Neural crest cell (in vitro differentiated cells): ENCODE results near the gene PLCB1. TPM values are rescaled to one million over a fixed set of nuclear protein-coding genes. Genes with fewer than 3 reads are reported as not detected.

Experiments used
- DNase-seq: peaks from one replicate; pipeline ENCODE4 v3.0.0; 2021; ENCODE audit warnings: low read depth, mixed read lengths, low spot score
- H3K27ac Mint-ChIP-seq: one replicate; pipeline ENCODE4 v1.8.0; 2021; ENCODE audit warnings: mild to moderate bottlenecking, mixed read lengths; ENCODE audit not compliant: unreplicated experiment
- H3K27me3 Mint-ChIP-seq: 2 replicates; pipeline ENCODE4 v1.8.0; 2021; ENCODE audit warnings: low read depth, mild to moderate bottlenecking, mixed read lengths
- H3K36me3 Mint-ChIP-seq: 2 replicates; pipeline ENCODE4 v1.8.0; 2021; ENCODE audit warnings: low read depth, mild to moderate bottlenecking, mixed read lengths
- H3K4me1 Mint-ChIP-seq: 2 replicates; pipeline ENCODE4 v1.8.0; 2021; ENCODE audit warnings: mixed read lengths
- H3K4me3 Mint-ChIP-seq: one replicate; pipeline ENCODE4 v1.8.0; 2021; ENCODE audit warnings: mild to moderate bottlenecking, mixed read lengths
- H3K9me3 Mint-ChIP-seq: 2 replicates; pipeline ENCODE4 v1.8.0; 2021; ENCODE audit warnings: mixed read lengths
- CTCF ChIP-seq: fragments of 200-600 bp; sonication (generic); conservative IDR thresholded peaks from 2 replicates; pipeline ENCODE4 v1.5.0; 2021; ENCODE audit warnings: antibody characterized with exemption, mild to moderate bottlenecking
- total RNA-seq: library from RNA; stranded (reverse); gene quantifications from 2 replicates; pipeline ENCODE4 v1.2.1, GENCODE V29; 2021

PLCB1 gene
- total RNA-seq, 1 donor from 2014 or later: 13.7 TPM

DNA sequence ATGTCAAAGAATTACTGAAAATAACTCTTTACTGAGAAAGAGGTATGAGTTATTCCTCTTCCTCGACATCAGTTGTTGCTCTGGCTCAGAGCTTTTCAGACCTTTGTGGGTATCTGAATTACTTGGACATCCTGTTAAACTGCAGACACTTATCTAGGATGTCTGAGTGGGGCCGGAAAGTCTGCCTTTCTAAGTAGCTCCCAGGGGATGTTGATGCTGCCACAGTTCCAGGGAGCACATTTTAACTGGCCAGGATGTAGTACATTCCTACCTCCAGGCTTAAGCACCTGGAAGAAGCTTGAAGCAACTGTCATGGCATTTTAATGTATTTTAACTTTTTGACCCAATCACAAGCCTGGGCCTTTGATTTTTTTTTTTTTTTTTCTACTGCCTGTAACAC, 671.0 kb downstream of the PLCB1 start:
- peaks cover 4% of the 10 kb centered on the region for H3K36me3 Mint-ChIP-seq
- H3K4me3 Mint-ChIP-seq: no peak overlapping the region
- DNase-seq: no peak
- H3K27me3 Mint-ChIP-seq: no peaks in the 10 kb centered on the region
- no peak overlapping the region for H3K27ac Mint-ChIP-seq
- no peak for TF ChIP-seq CTCF
- peaks cover 6% of the 10 kb centered on the region for H3K4me1 Mint-ChIP-seq
- no peaks in the 10 kb centered on the region for H3K9me3 Mint-ChIP-seq

DNA sequence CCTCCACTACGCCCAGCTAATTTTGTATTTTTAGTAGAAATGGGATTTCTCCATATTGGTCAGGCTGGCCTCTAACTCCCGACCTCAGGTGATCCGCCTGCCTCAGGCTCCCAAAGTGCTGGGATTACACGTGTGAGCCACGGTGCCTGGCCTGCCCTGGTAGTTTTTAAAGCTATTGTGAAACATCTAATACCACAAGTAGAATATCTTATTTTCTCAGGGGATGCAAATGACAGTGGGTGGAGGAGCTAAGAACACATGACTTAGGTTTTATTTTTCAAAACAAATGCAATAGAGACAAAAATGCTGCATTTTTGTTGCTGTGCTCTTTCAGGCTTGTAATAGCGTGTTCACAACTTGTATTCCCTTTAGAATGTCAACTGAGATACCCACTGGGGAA, 671.9 kb downstream of the PLCB1 start:
- peaks cover 4% of the 10 kb centered on the region for H3K36me3 Mint-ChIP-seq
- H3K27ac Mint-ChIP-seq: no peak overlapping the region
- H3K9me3 Mint-ChIP-seq: no peaks in the 10 kb centered on the region
- H3K4me1 Mint-ChIP-seq: peaks cover 6% of the 10 kb centered on the region
- no peak for TF ChIP-seq CTCF
- DNase-seq: no peak
- no peak overlapping the region for H3K4me3 Mint-ChIP-seq
- no peaks in the 10 kb centered on the region for H3K27me3 Mint-ChIP-seq

DNA sequence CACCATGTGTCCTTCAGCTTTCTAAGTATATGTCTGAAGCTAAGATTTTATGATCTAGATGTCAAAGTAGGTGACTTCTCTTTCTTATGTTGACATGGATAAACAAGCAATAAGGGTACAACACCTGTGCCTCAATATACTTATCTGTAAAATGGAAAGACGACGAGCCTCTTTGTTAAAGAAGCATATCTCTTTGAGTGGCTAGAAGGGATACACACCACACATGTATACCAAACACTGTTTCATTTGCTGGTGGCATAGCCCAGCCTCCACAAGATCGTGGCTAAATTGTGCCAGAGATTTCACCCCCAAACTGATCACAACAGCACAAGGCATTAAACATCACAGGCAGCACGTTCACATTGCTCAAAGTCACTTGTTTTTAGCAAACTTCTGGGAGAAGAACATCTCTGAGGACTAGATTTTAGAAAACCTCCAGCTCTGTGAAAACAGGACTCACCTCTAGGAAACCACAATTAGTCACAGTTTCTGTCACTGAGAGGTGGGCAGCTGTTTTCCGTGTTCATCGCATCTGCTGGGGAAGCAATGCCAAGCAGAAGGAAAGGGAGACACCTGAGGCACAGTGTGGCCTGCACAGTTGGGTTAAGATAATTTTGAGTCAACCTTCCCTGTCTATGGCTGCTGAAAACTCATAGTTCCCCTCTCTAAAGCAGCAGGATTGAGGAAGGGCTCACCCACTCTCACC, 673.8 kb downstream of the PLCB1 start:
- DNase-seq: no peak
- Mint-ChIP-seq H3K4me1 (peaks cover 6% of the 10 kb centered on the region), H3K27me3 (no peaks in the 10 kb centered on the region), H3K36me3 (peaks cover 4% of the 10 kb centered on the region), H3K27ac (no peak overlapping the region), H3K9me3 (no peaks in the 10 kb centered on the region), H3K4me3 (no peak overlapping the region)
- no peak for TF ChIP-seq CTCF

DNA sequence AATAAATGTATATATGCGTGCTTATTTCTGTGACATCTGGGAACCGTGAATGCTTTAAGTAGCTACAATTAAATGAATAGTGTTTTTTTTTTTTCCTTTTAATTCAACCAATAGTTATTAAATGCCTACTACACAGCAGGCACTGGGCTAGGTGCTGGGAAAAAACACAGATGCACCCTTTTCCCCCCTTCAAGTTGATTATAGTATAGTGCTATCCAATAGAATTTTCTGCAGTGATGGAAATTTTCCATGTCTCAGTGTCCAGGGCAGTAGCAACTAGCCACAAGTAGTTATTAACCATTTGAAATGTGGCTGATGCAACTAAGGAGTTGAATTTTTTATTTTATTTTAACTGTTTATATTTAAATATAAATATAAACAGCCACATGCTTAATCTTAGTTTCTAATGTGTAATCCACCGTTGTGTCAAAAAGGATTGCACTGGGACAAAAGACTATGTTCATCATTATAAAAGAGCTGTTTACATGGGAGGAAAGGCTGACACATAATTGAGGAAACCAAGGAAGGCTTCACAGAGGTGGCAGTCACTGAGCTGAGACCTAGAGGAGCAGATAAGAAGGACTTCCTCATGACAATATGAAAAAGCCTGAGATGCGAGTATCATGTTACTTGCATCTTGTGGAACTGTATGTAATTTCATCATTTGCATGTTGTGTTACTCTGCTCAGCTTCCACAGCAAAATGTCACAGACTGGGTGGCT, 675.6 kb downstream of the PLCB1 start:
- H3K27me3 Mint-ChIP-seq: no peaks in the 10 kb centered on the region
- H3K4me3 Mint-ChIP-seq: no peak overlapping the region
- TF ChIP-seq CTCF: no peak
- H3K36me3 Mint-ChIP-seq: no peaks in the 10 kb centered on the region
- no peak for DNase-seq
- H3K9me3 Mint-ChIP-seq: no peaks in the 10 kb centered on the region
- H3K27ac Mint-ChIP-seq: no peak overlapping the region
- peaks cover 6% of the 10 kb centered on the region for H3K4me1 Mint-ChIP-seq

DNA sequence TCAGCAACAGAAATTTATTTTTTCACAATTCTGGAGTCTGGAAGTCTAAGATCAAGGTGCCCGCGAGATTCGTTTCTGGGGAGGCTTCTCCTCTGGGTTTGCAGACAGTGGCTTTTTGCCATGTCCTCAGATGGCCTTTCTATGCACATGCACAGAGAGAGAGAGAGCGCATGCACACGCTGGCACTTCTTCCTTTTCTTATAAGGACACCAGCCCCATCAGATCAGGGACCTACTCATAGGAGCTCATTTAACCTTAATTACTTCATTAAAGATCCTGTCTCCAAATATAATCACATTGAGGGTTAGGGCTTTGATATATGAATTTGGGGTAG, 676.1 kb downstream of the PLCB1 start:
- no peak for TF ChIP-seq CTCF

More for the DNA sequence above, 676.1 kb downstream of the PLCB1 start:
- Mint-ChIP-seq H3K9me3 (no peaks in the 10 kb centered on the region), H3K4me1 (peaks cover 6% of the 10 kb centered on the region), H3K27ac (no peak overlapping the region), H3K4me3 (no peak overlapping the region), H3K27me3 (no peaks in the 10 kb centered on the region), H3K36me3 (no peaks in the 10 kb centered on the region)
- no peak for DNase-seq
